BLaER1 treated with 17β-estradiol and CSF1 and Interleukin-3, amounts not matched to agents 10 nM and 100 nM (cell line): ENCODE data around the gene UBR3.
"Not testable (repeated sequence)": the region's sequence is repeated elsewhere in the genome, so short reads cannot be mapped to it uniquely, and the experiment has no call there.

ENCODE experiments used
- H3K27ac ChIP-seq, 11 experiments: shearing (Covaris generic); formaldehyde crosslinking; 2 replicates each; pipeline ENCODE4 v1.8.1; 2022
- H3K27me3 ChIP-seq, 11 experiments: shearing (Covaris generic); formaldehyde crosslinking; 2 replicates each; pipeline ENCODE4 v1.8.1; 2022
- H3K36me3 ChIP-seq, 11 experiments: shearing (Covaris generic); formaldehyde crosslinking; 2 replicates each; pipeline ENCODE4 v1.8.1; 2022
- H3K4me1 ChIP-seq, 10 experiments: shearing (Covaris generic); formaldehyde crosslinking; 2 replicates each; pipeline ENCODE4 v1.8.1; 2022
- H3K4me2 ChIP-seq, 11 experiments: shearing (Covaris generic); formaldehyde crosslinking; 2 replicates each; pipeline ENCODE4 v1.8.1; 2022
- H3K4me3 ChIP-seq, 10 experiments: shearing (Covaris generic); formaldehyde crosslinking; 2 replicates each; pipeline ENCODE4 v1.8.1; 2022
- H3K9ac ChIP-seq, 11 experiments: shearing (Covaris generic); formaldehyde crosslinking; 2 replicates each; pipeline ENCODE4 v1.8.1; 2022
- H3K9me3 ChIP-seq, 11 experiments: shearing (Covaris generic); formaldehyde crosslinking; replicated peaks in 1 of 11; 2 replicates each; pipeline ENCODE4 v1.8.1; 2022
- H4K20me1 ChIP-seq, 11 experiments: shearing (Covaris generic); formaldehyde crosslinking; 2 replicates each; pipeline ENCODE4 v1.8.1; 2022
- Cebpa-rat ChIP-seq, 11 experiments: shearing (Covaris generic); IDR thresholded peaks; 2 replicates each; pipeline ENCODE4 v1.8.1; 2022

Gene UBR3

GRCh38 chr2:169797601-169798000 lies 29.7 kb upstream of the UBR3 start:
- Histone ChIP-seq H3K9ac (no peak overlapping the region), H3K4me3 (no peak overlapping the region), H3K27ac (no peak overlapping the region), H3K27me3 (no peaks in the 10 kb centered on the region), H3K4me1 (peaks cover 12 to 22% (median 19%) of the 10 kb centered on the region in 10 experiments; a peak in 19 of 20 replicates), H3K4me2 (no peak overlapping the region), H3K36me3 (peaks cover 18 to 24% (median 19%) of the 10 kb centered on the region in 11 experiments), H3K9me3 (no peaks in the 10 kb centered on the region), H4K20me1 (peaks cover 8 to 38% (median 30%) of the 10 kb centered on the region in 11 experiments; a peak in 19 of 22 replicates)
- TF ChIP-seq Cebpa-rat (IDR thresholded peaks at IDR 0.05): no peak

DNA sequence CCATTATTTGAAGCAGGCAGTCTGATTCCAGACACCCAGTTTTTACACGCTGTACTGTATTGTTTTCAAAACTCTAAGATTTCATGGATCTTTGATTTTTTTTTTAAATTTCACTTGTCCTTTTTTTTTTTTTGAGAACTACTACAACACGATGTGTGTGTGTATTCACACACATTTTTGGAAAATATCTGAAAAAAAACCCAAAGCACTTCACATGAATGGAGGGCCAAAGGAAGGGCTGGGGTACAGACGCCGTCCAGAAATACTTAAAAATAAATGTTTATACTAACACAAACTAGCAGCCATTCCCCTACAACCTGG lies 28.9 kb upstream of the UBR3 start:
- H3K4me2 ChIP-seq: peak overlapping the region; percentile 71 to 93 (median 84)
- H3K9me3 ChIP-seq: no peaks in the 10 kb centered on the region
- H3K36me3 ChIP-seq: peaks cover 26 to 32% (median 27%) of the 10 kb centered on the region in 11 experiments
- peaks cover 14 to 46% (median 37%) of the 10 kb centered on the region in 11 experiments; a peak in 20 of 22 replicates for H4K20me1 ChIP-seq
- peak overlapping the region; percentile 78 to 95 (median 90) for H3K4me3 ChIP-seq
- no peak for TF ChIP-seq Cebpa-rat (IDR thresholded peaks at IDR 0.05)
- H3K27me3 ChIP-seq: no peaks in the 10 kb centered on the region
- H3K27ac ChIP-seq: peak overlapping the region; percentile 40 to 94 (median 87); a peak in 18 of 22 replicates
- peaks cover 12 to 23% (median 19%) of the 10 kb centered on the region in 10 experiments; a peak in 19 of 20 replicates for H3K4me1 ChIP-seq
- peak overlapping the region; percentile 85 to 95 (median 90) for H3K9ac ChIP-seq

- Histone ChIP-seq H3K9me3 (no peaks in the 10 kb centered on the region), H3K4me2 (peak within 1 kb of the TSS; percentile 71 to 93 (median 84)), H4K20me1 (peaks cover 20 to 52% (median 43%) of the 10 kb centered on the region in 11 experiments; a peak in 20 of 22 replicates), H3K27ac (peak within 1 kb of the TSS; percentile 72 to 94 (median 87)), H3K4me1 (peaks cover 12 to 23% (median 19%) of the 10 kb centered on the region in 10 experiments; a peak in 19 of 20 replicates), H3K9ac (peak within 1 kb of the TSS; percentile 85 to 95 (median 90)), H3K27me3 (no peaks in the 10 kb centered on the region), H3K4me3 (peak within 1 kb of the TSS; percentile 78 to 95 (median 90)), H3K36me3 (peaks cover 32 to 38% (median 33%) of the 10 kb centered on the region in 11 experiments)
- no peak for TF ChIP-seq Cebpa-rat (IDR thresholded peaks at IDR 0.05)
Measured at GRCh38 chr2:169798718-169799592, 28.3 kb upstream of the UBR3 start, which contains the start of gene SSB. Gene SSB (plus strand): TSS chr2:169798871. CDS start chr2:169800961, 2,090 bp downstream.

- H3K4me3 ChIP-seq: no peak overlapping the region
- no peak for TF ChIP-seq Cebpa-rat (IDR thresholded peaks at IDR 0.05)
- H3K9ac ChIP-seq: no peak overlapping the region
- no peak overlapping the region for H3K27ac ChIP-seq
- peaks cover 12 to 23% (median 16%) of the 10 kb centered on the region in 10 experiments; a peak in 19 of 20 replicates for H3K4me1 ChIP-seq
- peaks cover 76 to 83% (median 78%) of the 10 kb centered on the region in 11 experiments for H3K36me3 ChIP-seq
- no peaks in the 10 kb centered on the region for H3K9me3 ChIP-seq
- no peak overlapping the region for H3K4me2 ChIP-seq
- H3K27me3 ChIP-seq: no peaks in the 10 kb centered on the region
- peaks cover 29 to 88% (median 68%) of the 10 kb centered on the region in 11 experiments; a peak in 20 of 22 replicates for H4K20me1 ChIP-seq
Measured at GRCh38 chr2:169803480-169803879, 23.8 kb upstream of the UBR3 start.

GRCh38 chr2:169806586-169806985 lies 20.7 kb upstream of the UBR3 start:
- Histone ChIP-seq H3K4me1 (peaks cover 3 to 11% (median 6%) of the 10 kb centered on the region in 10 experiments; a peak in 9 of 20 replicates), H3K9me3 (no peaks in the 10 kb centered on the region), H3K36me3 (peaks cover 99 to 100% (median 100%) of the 10 kb centered on the region in 11 experiments), H3K4me2 (no peak overlapping the region), H3K27me3 (no peaks in the 10 kb centered on the region), H3K27ac (no peak overlapping the region), H3K9ac (no peak overlapping the region), H3K4me3 (no peak overlapping the region), H4K20me1 (peaks cover 27 to 71% (median 45%) of the 10 kb centered on the region in 11 experiments; a peak in 20 of 22 replicates)
- no peak for TF ChIP-seq Cebpa-rat (IDR thresholded peaks at IDR 0.05)

DNA sequence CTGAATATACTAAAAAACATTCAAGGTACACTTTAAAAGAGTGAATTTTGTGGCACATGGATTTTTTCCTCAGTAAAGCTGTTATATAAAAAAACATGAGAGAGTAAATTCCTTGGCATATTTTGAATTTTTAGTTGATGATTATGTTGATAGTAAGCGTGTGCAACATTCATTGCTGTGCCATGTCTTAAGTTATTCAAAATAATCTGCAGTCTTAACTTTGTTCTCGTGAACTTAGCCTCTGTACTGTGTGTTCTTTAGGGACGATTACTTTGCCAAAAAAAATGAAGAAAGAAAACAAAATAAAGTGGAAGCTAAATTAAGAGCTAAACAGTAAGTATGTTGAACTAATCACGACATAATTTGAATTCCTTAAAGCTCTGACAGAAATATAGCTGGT lies 19.0 kb upstream of the UBR3 start:
- no peak overlapping the region for H3K4me3 ChIP-seq
- no peaks in the 10 kb centered on the region for H3K9me3 ChIP-seq
- peaks cover 13 to 67% (median 34%) of the 10 kb centered on the region in 11 experiments; a peak in 20 of 22 replicates for H4K20me1 ChIP-seq
- no peak overlapping the region for H3K27ac ChIP-seq
- no peak for TF ChIP-seq Cebpa-rat (IDR thresholded peaks at IDR 0.05)
- H3K36me3 ChIP-seq: peaks cover 98 to 100% (median 100%) of the 10 kb centered on the region in 11 experiments
- H3K9ac ChIP-seq: no peak overlapping the region
- no peaks in the 10 kb centered on the region for H3K4me1 ChIP-seq
- H3K27me3 ChIP-seq: no peaks in the 10 kb centered on the region
- no peak overlapping the region for H3K4me2 ChIP-seq

GRCh38 chr2:169815849-169816248 lies 11.4 kb upstream of the UBR3 start:
- Histone ChIP-seq H4K20me1 (peaks cover 4 to 25% (median 10%) of the 10 kb centered on the region in 11 experiments; a peak in 12 of 22 replicates), H3K4me3 (no peak overlapping the region), H3K4me2 (no peak overlapping the region), H3K4me1 (peaks cover 0 to 12% (median 2%) of the 10 kb centered on the region in 10 experiments; a peak in 5 of 20 replicates), H3K36me3 (peaks cover 72 to 92% (median 82%) of the 10 kb centered on the region in 11 experiments), H3K27me3 (no peaks in the 10 kb centered on the region), H3K9me3 (peaks cover 14 to 19% (median 16%) of the 10 kb centered on the region in 11 experiments; a peak in 20 of 22 replicates), H3K9ac (no peak overlapping the region), H3K27ac (no peak overlapping the region)
- no peak for TF ChIP-seq Cebpa-rat (IDR thresholded peaks at IDR 0.05)

DNA sequence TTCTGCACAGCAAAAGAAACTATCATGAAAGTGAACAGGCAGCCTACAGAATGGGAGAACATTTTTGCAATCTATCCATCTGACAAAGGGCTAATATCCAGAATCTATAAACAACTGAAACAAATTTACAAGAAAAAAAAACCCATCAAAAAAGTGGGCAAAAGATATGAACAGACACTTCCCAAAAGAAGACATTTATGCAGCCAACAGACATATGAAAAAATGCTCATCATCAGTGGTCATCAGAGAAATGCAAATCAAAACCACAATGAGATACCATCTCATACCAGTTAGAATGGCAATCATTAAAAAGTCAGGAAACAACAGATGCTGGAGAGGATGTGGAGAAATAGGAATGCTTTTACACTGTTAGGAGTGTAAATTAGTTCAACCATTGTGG lies 10.3 kb upstream of the UBR3 start:
- H4K20me1 ChIP-seq: peaks cover 4 to 18% (median 8%) of the 10 kb centered on the region in 11 experiments; a peak in 12 of 22 replicates
- H3K27ac ChIP-seq, H3K4me2 ChIP-seq, H3K27me3 ChIP-seq, H3K4me3 ChIP-seq, H3K9ac ChIP-seq: not testable (repeated sequence)
- peaks cover 65 to 92% (median 81%) of the 10 kb centered on the region in 11 experiments for H3K36me3 ChIP-seq
- H3K4me1 ChIP-seq: peaks cover 0 to 20% (median 9%) of the 10 kb centered on the region in 10 experiments; a peak in 7 of 20 replicates
- H3K9me3 ChIP-seq: peaks cover 14 to 19% (median 16%) of the 10 kb centered on the region in 11 experiments; a peak in 20 of 22 replicates

GRCh38 chr2:169817369-169817768 lies 9.9 kb upstream of the UBR3 start:
- H3K27me3 ChIP-seq, H3K9ac ChIP-seq, H3K4me3 ChIP-seq, H3K4me2 ChIP-seq, H3K27ac ChIP-seq: not testable (repeated sequence)
- H4K20me1 ChIP-seq: peaks cover under 1 to 14% (median 6%) of the 10 kb centered on the region in 11 experiments; a peak in 11 of 22 replicates
- peaks cover 61 to 89% (median 77%) of the 10 kb centered on the region in 11 experiments for H3K36me3 ChIP-seq
- peaks cover 14 to 19% (median 16%) of the 10 kb centered on the region in 11 experiments; a peak in 20 of 22 replicates for H3K9me3 ChIP-seq
- peaks cover 0 to 24% (median 9%) of the 10 kb centered on the region in 10 experiments; a peak in 13 of 20 replicates for H3K4me1 ChIP-seq
